Spleen (tissue), 7 donors: ENCODE measurements around the gene CLEC16A.

Experiments used
- CTCF ChIP-seq, 11 experiments: fragments of 200-600 bp in 7 of 11; fragments of 450-650 bp in 4 of 11; sonication (generic) in 4 of 11; IDR thresholded peaks in 8 of 11; conservative IDR thresholded peaks in 3 of 11; 1 replicate in 7 of 11; 2 replicates in 4 of 11; pipeline versions ENCODE4 v1.4.0 to v1.8.0; 2016 to 2021; ENCODE audit warnings: antibody characterized with exemption in 11 of 11, inconsistent platforms in 4 of 11, mild to moderate bottlenecking in 1 of 11
- POLR2A ChIP-seq, 3 donors: fragments of 450-650 bp; IDR thresholded peaks; one replicate each; pipeline ENCODE4 v1.5.1; 2017; ENCODE audit warnings: antibody characterized with exemption in 3 of 3, mild to moderate bottlenecking in 1 of 3
- POLR2AphosphoS5 ChIP-seq, 3 donors: sonication (generic); formaldehyde crosslinking; IDR thresholded peaks; one replicate each; pipeline ENCODE4 v1.5.1; 2017; ENCODE audit warnings: antibody characterized with exemption in 3 of 3
- donor health status: DM: no; HTN: no; CAD: no; lungs with moderate emphysema.
- donor health status: DM: no; HTN: no; CAD: no.
- donor health status: DM: no; HTN: no; CAD: no.

- TF ChIP-seq CTCF (IDR thresholded peaks at IDR 0.05 in 8 of 11, conservative IDR thresholded peaks at IDR 0.05 in 3 of 11) (no peak), POLR2A (IDR thresholded peaks at IDR 0.05) (no peak), POLR2AphosphoS5 (IDR thresholded peaks at IDR 0.05) (no peak)
Measured at GRCh38 chr16:11047939-11048800, 103.8 kb downstream of the CLEC16A start.
